HUES6 (cell line): Measurements from ENCODE around the gene FAM163A.

Experiments used
- H3K27ac ChIP-seq: 2 replicates; pipeline ENCODE4 v1.7.0; 2013; ENCODE audit warnings: low read depth, mild to moderate bottlenecking, low read length, inconsistent platforms
- H3K27me3 ChIP-seq: 2 replicates; pipeline ENCODE4 v1.6.1; 2013; ENCODE audit warnings: low read length; ENCODE audit not compliant: control insufficient read depth, insufficient read depth
- H3K36me3 ChIP-seq: 2 replicates; pipeline ENCODE4 v1.6.1; 2013; ENCODE audit warnings: low read length; ENCODE audit not compliant: control insufficient read depth, insufficient read depth
- H3K4me1 ChIP-seq: 2 replicates; pipeline ENCODE4 v1.6.1; 2013; ENCODE audit warnings: low read length; ENCODE audit not compliant: control insufficient read depth, insufficient read depth
- H3K4me3 ChIP-seq: 2 replicates; pipeline ENCODE4 v1.5.1; 2013; ENCODE audit warnings: low read depth, low read length
- H3K9ac ChIP-seq: one replicate; pipeline ENCODE4 v1.6.1; 2013; ENCODE audit warnings: mild to moderate bottlenecking, low read length
- H3K9me3 ChIP-seq: 2 replicates; pipeline ENCODE4 v1.6.1; 2013; ENCODE audit warnings: low read depth, low read length; ENCODE audit not compliant: control insufficient read depth, insufficient read depth

Gene FAM163A

GRCh38 chr1:179728271-179728670 is 14.8 kb upstream of the FAM163A start:
- Histone ChIP-seq H3K36me3 (no peaks in the 10 kb centered on the region), H3K27ac (no peak overlapping the region), H3K9ac (no peak overlapping the region), H3K9me3 (no peaks in the 10 kb centered on the region), H3K4me1 (no peaks in the 10 kb centered on the region), H3K27me3 (no peaks in the 10 kb centered on the region), H3K4me3 (no peak overlapping the region)

GRCh38 chr1:179729881-179730280 is 13.2 kb upstream of the FAM163A start:
- Histone ChIP-seq H3K4me1 (no peaks in the 10 kb centered on the region), H3K27ac (no peak overlapping the region), H3K27me3 (no peaks in the 10 kb centered on the region), H3K36me3 (no peaks in the 10 kb centered on the region), H3K9me3 (no peaks in the 10 kb centered on the region), H3K4me3 (no peak overlapping the region), H3K9ac (no peak overlapping the region)

GRCh38 chr1:179731643-179732042 is 11.4 kb upstream of the FAM163A start:
- Histone ChIP-seq H3K4me1 (no peaks in the 10 kb centered on the region), H3K36me3 (no peaks in the 10 kb centered on the region), H3K4me3 (no peak overlapping the region), H3K27ac (no peak overlapping the region), H3K27me3 (no peaks in the 10 kb centered on the region), H3K9me3 (no peaks in the 10 kb centered on the region), H3K9ac (no peak overlapping the region)

- peaks cover 89% of the 10 kb centered on the region for H3K27me3 ChIP-seq
- H3K9me3 ChIP-seq, result no peaks in the 10 kb centered on the region
- H3K4me1 ChIP-seq, result 0 out of 2 replicates have a peak, but pooled peaks cover 5% of the 10 kb centered on the region
These were observed 800 bp upstream of the FAM163A start for GRCh38 chr1:179742291-179742690.

GRCh38 chr1:179743679-179744400 is 749 bp downstream of the FAM163A start:
- peak overlapping the region; percentile 59 for H3K4me3 ChIP-seq
- no peaks in the 10 kb centered on the region for H3K36me3 ChIP-seq
- no peaks in the 10 kb centered on the region for H3K9me3 ChIP-seq
- 0 out of 2 replicates have a peak, but pooled peaks cover 5% of the 10 kb centered on the region for H3K4me1 ChIP-seq
- no peak overlapping the region for H3K9ac ChIP-seq
- no peak overlapping the region for H3K27ac ChIP-seq
- peaks cover 96% of the 10 kb centered on the region for H3K27me3 ChIP-seq

More at GRCh38 chr1:179742291-179742690, 800 bp upstream of the FAM163A start:
- no peak overlapping the region for H3K27ac ChIP-seq
- H3K36me3 ChIP-seq, result no peaks in the 10 kb centered on the region
- peak overlapping the region; percentile 59 for H3K4me3 ChIP-seq
- no peak overlapping the region for H3K9ac ChIP-seq

GRCh38 chr1:179744401-179745130 is 1.5 kb downstream of the FAM163A start:
- Histone ChIP-seq H3K36me3 (no peaks in the 10 kb centered on the region), H3K9ac (no peak overlapping the region), H3K4me3 (peak overlapping the region; percentile 59), H3K4me1 (0 out of 2 replicates have a peak, but pooled peaks cover 5% of the 10 kb centered on the region), H3K27ac (no peak overlapping the region), H3K27me3 (peaks cover 94% of the 10 kb centered on the region), H3K9me3 (no peaks in the 10 kb centered on the region)

GRCh38 chr1:179745131-179745611 is 2.1 kb downstream of the FAM163A start:
- Histone ChIP-seq H3K27me3 (peaks cover 91% of the 10 kb centered on the region), H3K9ac (no peak overlapping the region), H3K27ac (no peak overlapping the region), H3K4me1 (0 out of 2 replicates have a peak, but pooled peaks cover 5% of the 10 kb centered on the region), H3K4me3 (no peak overlapping the region), H3K36me3 (no peaks in the 10 kb centered on the region), H3K9me3 (no peaks in the 10 kb centered on the region)

- 0 out of 2 replicates have a peak, but pooled peaks cover 5% of the 10 kb centered on the region for H3K4me1 ChIP-seq
- no peak overlapping the region for H3K9ac ChIP-seq
- H3K9me3 ChIP-seq, result no peaks in the 10 kb centered on the region
- peaks cover 91% of the 10 kb centered on the region for H3K27me3 ChIP-seq
- H3K27ac ChIP-seq, result no peak overlapping the region
- H3K4me3 ChIP-seq, result no peak overlapping the region
- H3K36me3 ChIP-seq, result no peaks in the 10 kb centered on the region
These were observed 2.7 kb downstream of the FAM163A start for GRCh38 chr1:179745743-179746142.

GRCh38 chr1:179747611-179748010 is 4.5 kb downstream of the FAM163A start:
- Histone ChIP-seq H3K36me3 (no peaks in the 10 kb centered on the region), H3K9me3 (no peaks in the 10 kb centered on the region), H3K9ac (no peak overlapping the region), H3K27ac (no peak overlapping the region), H3K4me1 (0 out of 2 replicates have a peak, but pooled peaks cover 3% of the 10 kb centered on the region), H3K27me3 (peaks cover 78% of the 10 kb centered on the region), H3K4me3 (no peak overlapping the region)

GRCh38 chr1:179748772-179749171 is 5.7 kb downstream of the FAM163A start:
- H3K36me3 ChIP-seq, result no peaks in the 10 kb centered on the region
- H3K4me1 ChIP-seq, result 0 out of 2 replicates have a peak, but pooled peaks cover 3% of the 10 kb centered on the region
- H3K4me3 ChIP-seq, result no peak overlapping the region
- H3K9me3 ChIP-seq, result no peaks in the 10 kb centered on the region
- H3K9ac ChIP-seq, result no peak overlapping the region
- peaks cover 67% of the 10 kb centered on the region for H3K27me3 ChIP-seq
- H3K27ac ChIP-seq, result no peak overlapping the region

GRCh38 chr1:179750630-179751029 is 7.5 kb downstream of the FAM163A start:
- Histone ChIP-seq H3K27me3 (peaks cover 48% of the 10 kb centered on the region), H3K36me3 (no peaks in the 10 kb centered on the region), H3K4me1 (no peaks in the 10 kb centered on the region), H3K9me3 (no peaks in the 10 kb centered on the region), H3K4me3 (no peak overlapping the region), H3K27ac (no peak overlapping the region), H3K9ac (no peak overlapping the region)
